HCT116 (cell line): ENCODE results near the gene CCK.

Experiments used
- EZH2 ChIP-seq: fragments of 200-600 bp; sonication (generic); IDR thresholded peaks from 2 replicates; pipeline ENCODE4 v1.6.1; 2017; ENCODE audit warnings: antibody characterized with exemption, mixed run types
- POLR2A ChIP-seq: IDR thresholded peaks from 2 replicates; pipeline ENCODE4 v1.7.0; 2011; ENCODE audit warnings: borderline replicate concordance; ENCODE audit not compliant: insufficient read depth, insufficient read length; ENCODE audit errors: extremely low read depth
- POLR2AphosphoS5 ChIP-seq: IDR thresholded peaks from 2 replicates; pipeline ENCODE4 v1.6.1; 2011; ENCODE audit warnings: mild to moderate bottlenecking, low read depth, low read length, moderate library complexity
- ZBTB33 ChIP-seq: IDR thresholded peaks from 2 replicates; pipeline ENCODE4 v1.6.1; 2011; ENCODE audit warnings: mild to moderate bottlenecking, low read length, moderate library complexity; ENCODE audit not compliant: insufficient replicate concordance; ENCODE audit errors: extremely low read depth
- ZFX ChIP-seq: fragments of 450-650 bp; IDR thresholded peaks from 2 replicates; pipeline ENCODE4 v1.6.1; 2017
- TF ChIP-seq, protein P1 (sequence below), 3 experiments: fragments of 200-600 bp in 1 of 3; sonication (generic) in 1 of 3; IDR thresholded peaks in 2 of 3; conservative IDR thresholded peaks in 1 of 3; 2 replicates each; pipeline ENCODE4 v1.5.1; 2012 to 2017; ENCODE audit warnings: low read depth in 2 of 3, low read length in 2 of 3, antibody characterized with exemption in 1 of 3, borderline replicate concordance in 1 of 3, control low read depth in 1 of 3, mild to moderate bottlenecking in 1 of 3, mixed read lengths in 1 of 3, mixed run types in 1 of 3, moderate library complexity in 1 of 3; ENCODE audit not compliant: insufficient read depth in 1 of 3

DNA sequence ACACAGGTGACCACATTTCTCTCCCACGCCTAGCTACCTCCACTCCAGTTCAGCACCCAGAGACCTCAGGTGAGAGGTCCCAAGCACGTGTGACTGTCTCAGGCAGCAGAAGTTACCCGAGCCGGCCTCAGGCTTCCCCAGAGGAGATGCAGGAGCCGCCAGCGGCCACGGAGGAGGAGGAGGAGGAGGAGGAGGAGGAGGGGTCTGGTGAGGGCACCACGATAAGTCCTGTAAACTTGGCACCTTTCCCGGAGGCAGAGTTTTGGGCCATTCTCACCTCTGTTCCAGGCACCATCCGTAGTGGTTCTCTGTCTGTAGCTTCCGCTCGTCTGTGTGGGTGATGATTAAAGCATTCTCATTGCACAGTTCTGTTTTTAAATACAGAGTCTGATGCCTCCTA lies 56.1 kb downstream of the CCK start:
- TF ChIP-seq EZH2 (no peak), POLR2A (no peak), POLR2AphosphoS5 (no peak), ZFX (no peak), ZBTB33 (no peak)
- TF ChIP-seq, protein P1, sequence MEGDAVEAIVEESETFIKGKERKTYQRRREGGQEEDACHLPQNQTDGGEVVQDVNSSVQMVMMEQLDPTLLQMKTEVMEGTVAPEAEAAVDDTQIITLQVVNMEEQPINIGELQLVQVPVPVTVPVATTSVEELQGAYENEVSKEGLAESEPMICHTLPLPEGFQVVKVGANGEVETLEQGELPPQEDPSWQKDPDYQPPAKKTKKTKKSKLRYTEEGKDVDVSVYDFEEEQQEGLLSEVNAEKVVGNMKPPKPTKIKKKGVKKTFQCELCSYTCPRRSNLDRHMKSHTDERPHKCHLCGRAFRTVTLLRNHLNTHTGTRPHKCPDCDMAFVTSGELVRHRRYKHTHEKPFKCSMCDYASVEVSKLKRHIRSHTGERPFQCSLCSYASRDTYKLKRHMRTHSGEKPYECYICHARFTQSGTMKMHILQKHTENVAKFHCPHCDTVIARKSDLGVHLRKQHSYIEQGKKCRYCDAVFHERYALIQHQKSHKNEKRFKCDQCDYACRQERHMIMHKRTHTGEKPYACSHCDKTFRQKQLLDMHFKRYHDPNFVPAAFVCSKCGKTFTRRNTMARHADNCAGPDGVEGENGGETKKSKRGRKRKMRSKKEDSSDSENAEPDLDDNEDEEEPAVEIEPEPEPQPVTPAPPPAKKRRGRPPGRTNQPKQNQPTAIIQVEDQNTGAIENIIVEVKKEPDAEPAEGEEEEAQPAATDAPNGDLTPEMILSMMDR (IDR thresholded peaks at IDR 0.05 in 2 of 3, conservative IDR thresholded peaks at IDR 0.05 in 1 of 3; ENCODE audit: borderline replicate concordance in 1 of 3, insufficient read depth in 1 of 3, low read depth in 2 of 3, low read length in 2 of 3), result no peak
